Central memory CD8-positive, alpha-beta T cell (primary cell): ENCODE results near the gene RNU5B-1.

Experiments
- ATAC-seq: fragments of 150-1000 bp; cut with Tn5 transposase; replicated peaks from 2 replicates; pipeline ENCODE4 v1.10.0; 2022; ENCODE audit warnings: mild to moderate bottlenecking, moderate FRiP score, moderate number of reproducible peaks; ENCODE audit not compliant: poor library complexity, severe bottlenecking; ENCODE audit errors: extremely low read depth
- DNase-seq, 2 donors: peaks; one replicate each; pipeline ENCODE4 v3.0.0; 2021; ENCODE audit warnings: low spot score in 2 of 2
- H3K27ac Mint-ChIP-seq: one replicate; pipeline ENCODE4 v1.8.0; 2022; ENCODE audit warnings: low read depth, mild to moderate bottlenecking, moderate library complexity, mixed read lengths
- H3K27me3 Mint-ChIP-seq: one replicate; pipeline ENCODE4 v1.8.0; 2022; ENCODE audit warnings: mixed read lengths
- H3K36me3 Mint-ChIP-seq: one replicate; pipeline ENCODE4 v1.8.0; 2022; ENCODE audit warnings: mild to moderate bottlenecking, moderate library complexity, mixed read lengths; ENCODE audit not compliant: insufficient read depth
- H3K4me1 Mint-ChIP-seq: one replicate; pipeline ENCODE4 v1.8.0; 2022; ENCODE audit warnings: mixed read lengths
- H3K4me3 Mint-ChIP-seq: one replicate; pipeline ENCODE4 v1.8.0; 2022; ENCODE audit warnings: mild to moderate bottlenecking, moderate library complexity, mixed read lengths
- H3K9me3 Mint-ChIP-seq: one replicate; pipeline ENCODE4 v1.8.0; 2022; ENCODE audit warnings: mixed read lengths

RNU5B-1 gene

DNA sequence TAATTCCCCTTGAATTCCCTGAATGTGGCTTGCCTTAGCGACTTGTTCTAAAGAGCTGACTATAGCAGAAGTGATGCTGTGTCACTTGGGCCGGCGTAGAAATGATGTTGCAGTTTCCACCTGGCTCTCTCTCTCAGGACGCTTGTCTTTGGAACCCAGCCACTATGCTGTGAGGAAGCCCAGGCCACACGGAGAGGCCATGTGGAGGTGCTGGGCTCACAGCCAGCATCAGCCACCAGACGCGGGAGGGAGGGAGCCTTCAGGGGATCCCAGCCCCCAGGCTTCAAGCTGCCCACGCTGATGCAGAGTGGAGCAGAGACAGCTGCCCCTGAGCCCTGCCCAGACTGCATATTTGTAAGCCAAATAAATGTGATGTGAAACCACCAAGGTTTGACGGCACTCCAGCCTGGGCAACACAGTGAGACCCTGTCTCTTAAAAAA is 18.6 kb downstream of the RNU5B-1 start:
- Mint-ChIP-seq H3K27me3 (peaks cover 26% of the 10 kb centered on the region), H3K4me3 (no peak overlapping the region), H3K9me3 (no peaks in the 10 kb centered on the region), H3K36me3 (no peaks in the 10 kb centered on the region), H3K27ac (no peak overlapping the region), H3K4me1 (peaks cover 5% of the 10 kb centered on the region)
- DNase-seq (no peak), ATAC-seq (no peak)

DNA sequence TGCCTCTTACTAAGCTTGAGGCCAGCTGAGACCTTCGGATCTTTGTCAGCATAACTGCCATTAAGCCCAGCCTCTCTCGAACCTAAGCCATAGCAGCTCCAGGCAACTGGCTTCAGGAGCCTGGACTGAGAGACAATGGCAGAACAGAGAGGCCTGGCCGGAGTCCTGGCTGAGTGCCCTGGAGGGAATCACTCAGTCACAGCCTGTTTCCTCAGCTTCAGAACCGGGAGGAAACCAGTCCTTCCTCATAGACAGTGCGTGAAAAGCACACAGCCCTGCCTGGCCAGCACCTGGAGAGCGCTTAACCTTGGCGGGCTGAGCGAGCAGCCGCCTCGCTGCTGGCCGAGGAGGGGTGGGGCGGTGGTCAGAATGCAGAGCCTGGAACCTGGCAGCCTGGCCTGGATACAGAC is 21.6 kb downstream of the RNU5B-1 start:
- Mint-ChIP-seq H3K27ac (no peak overlapping the region), H3K9me3 (no peaks in the 10 kb centered on the region), H3K4me1 (no peaks in the 10 kb centered on the region), H3K27me3 (peaks cover 41% of the 10 kb centered on the region), H3K4me3 (no peak overlapping the region), H3K36me3 (no peaks in the 10 kb centered on the region)
- DNase-seq, result no peak
- ATAC-seq, result no peak

DNA sequence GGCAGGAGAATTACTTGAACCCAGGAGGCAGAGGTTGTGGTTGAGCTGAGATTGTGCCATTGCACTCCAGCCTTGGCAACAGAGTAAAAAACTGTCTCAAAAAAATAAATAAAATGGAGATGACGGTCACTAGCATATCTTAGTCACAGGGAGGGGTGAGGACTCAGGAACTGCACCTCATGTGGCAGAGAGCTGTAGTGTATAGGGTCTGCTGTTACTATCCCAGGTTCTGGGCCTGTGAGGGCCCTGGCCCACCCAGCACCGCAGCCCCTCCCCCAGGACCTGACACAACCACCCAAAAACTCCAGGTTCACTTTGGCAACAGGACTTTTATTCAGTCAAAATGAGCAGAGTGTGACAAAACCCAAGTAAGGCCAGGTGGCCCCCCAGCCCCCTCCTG is 22.3 kb downstream of the RNU5B-1 start:
- no peak overlapping the region for H3K4me3 Mint-ChIP-seq

DNA sequence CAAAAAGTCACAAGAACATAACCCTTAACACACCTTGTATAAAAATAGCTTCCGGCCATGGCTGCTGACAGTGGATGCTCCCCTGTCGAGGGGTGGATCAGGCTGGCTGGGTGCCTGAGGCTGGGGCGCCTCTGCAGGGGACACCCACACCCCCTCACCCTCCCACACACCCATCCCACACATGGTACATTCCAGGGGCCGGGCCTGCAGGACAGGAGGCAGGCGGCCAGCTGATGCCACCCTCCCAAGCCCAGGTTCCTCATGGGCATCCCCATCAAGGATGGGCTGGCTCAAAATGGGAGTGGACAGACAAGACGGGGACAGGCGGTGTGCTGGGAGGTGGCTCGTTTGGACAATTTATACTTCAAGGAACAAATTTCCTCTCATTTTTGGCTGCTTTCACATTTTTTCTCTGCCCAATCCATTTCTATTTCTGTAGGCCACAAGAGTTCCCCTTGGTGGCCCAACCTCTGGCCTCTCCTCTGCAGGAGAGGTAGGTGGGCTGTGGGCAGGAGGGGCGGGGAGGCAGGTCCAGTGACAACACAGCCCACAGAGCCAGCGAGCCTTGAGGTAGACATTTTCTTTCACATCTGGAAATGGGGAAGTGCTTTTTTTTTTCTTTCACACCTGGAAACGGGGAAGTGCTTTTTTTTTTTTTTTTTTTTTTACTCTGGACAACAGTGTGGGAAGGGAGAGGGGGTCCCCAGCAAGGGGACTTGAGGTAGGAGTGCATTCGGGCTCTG is 23.3 kb downstream of the RNU5B-1 start:
- Mint-ChIP-seq H3K36me3 (no peaks in the 10 kb centered on the region), H3K4me1 (no peaks in the 10 kb centered on the region), H3K27me3 (peaks cover 36% of the 10 kb centered on the region), H3K9me3 (no peaks in the 10 kb centered on the region), H3K27ac (no peak overlapping the region), H3K4me3 (no peak overlapping the region)
- no peak for DNase-seq
- ATAC-seq, result no peak

More for the DNA sequence above, 22.3 kb downstream of the RNU5B-1 start:
- no peaks in the 10 kb centered on the region for H3K9me3 Mint-ChIP-seq
- ATAC-seq (no peak), DNase-seq (no peak)
- peaks cover 42% of the 10 kb centered on the region for H3K27me3 Mint-ChIP-seq
- no peak overlapping the region for H3K27ac Mint-ChIP-seq
- H3K36me3 Mint-ChIP-seq, result no peaks in the 10 kb centered on the region
- H3K4me1 Mint-ChIP-seq, result no peaks in the 10 kb centered on the region

DNA sequence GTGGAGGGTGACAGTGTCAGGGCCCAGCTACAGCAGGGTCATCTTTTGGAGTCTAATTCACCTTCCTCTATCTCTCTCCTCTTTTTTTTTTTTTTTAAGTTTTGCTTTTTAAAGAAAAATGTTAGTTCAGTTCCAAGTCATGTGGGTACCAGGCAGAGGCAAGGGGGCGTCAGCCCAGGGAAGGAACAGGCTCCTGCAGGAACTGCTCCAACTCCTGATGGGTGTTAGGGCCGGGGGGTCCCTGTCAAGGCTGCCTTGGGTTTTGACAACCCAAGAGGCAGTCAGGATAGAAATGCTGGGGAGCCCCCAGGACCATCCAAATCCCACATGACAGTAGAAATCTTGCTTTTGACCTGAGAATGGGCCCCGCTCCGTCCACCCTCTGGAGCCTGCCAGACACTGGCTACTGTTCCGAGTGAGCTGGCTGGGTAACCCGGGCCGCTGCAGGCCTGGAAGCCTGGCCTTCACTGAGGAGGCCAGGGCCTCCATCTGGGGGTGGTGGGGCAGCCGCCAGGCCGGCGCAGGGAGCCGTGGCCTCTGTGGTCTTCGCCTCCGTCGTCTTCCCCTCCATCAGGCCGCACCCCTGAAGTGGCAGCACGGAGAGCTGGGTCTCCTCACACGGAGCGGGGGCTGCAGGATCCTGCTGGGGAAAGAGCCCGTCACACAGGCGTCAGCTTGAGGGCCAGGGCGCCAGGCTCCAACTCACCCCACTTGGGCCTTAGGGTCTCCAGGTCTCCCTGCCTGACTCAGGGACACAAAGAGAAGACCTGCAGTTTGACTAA is 24.2 kb downstream of the RNU5B-1 start:
- ATAC-seq, result no peak
- H3K9me3 Mint-ChIP-seq, result no peaks in the 10 kb centered on the region
- H3K36me3 Mint-ChIP-seq, result no peaks in the 10 kb centered on the region
- DNase-seq, result no peak
- no peak overlapping the region for H3K27ac Mint-ChIP-seq
- no peaks in the 10 kb centered on the region for H3K4me1 Mint-ChIP-seq
- H3K4me3 Mint-ChIP-seq, result no peak overlapping the region
- H3K27me3 Mint-ChIP-seq, result peaks cover 38% of the 10 kb centered on the region

DNA sequence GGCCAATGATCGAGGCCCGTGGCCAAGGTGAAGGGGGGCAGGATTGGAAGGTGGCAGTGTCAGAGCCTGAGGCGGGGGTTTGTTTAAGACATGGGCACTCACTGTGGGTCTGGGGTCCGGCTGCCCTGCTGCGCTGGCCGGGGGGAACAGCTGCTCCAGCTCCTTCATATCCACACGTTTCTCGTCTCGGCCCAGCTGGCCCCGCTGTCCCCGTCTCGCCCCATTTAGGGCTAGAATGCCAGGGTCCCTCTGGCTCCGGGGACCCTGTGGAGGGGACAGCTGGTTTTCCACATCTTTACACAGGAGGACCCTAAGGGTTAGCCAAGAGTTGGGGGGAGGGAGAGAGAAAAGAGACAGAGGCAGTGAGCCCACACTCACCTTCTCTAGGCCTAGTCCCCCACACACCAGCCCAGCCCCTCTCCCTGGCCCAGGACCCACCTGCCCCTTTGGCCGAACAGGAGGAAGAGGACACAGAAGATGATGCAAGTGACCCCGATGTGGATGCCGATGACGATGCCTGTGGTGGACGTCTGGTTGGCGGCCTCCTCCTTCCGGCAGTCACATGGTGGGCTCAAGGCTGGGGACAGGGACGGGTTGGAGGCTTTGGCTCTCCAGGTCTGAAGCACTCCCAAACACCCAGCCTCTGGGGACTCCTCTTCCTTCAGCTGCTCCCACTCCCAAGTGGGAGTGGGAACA is 25.0 kb downstream of the RNU5B-1 start:
- DNase-seq (no peak), ATAC-seq (no peak)
- Mint-ChIP-seq H3K27ac (no peak overlapping the region), H3K27me3 (peaks cover 45% of the 10 kb centered on the region), H3K4me3 (no peak overlapping the region), H3K9me3 (no peaks in the 10 kb centered on the region), H3K4me1 (no peaks in the 10 kb centered on the region), H3K36me3 (no peaks in the 10 kb centered on the region)

DNA sequence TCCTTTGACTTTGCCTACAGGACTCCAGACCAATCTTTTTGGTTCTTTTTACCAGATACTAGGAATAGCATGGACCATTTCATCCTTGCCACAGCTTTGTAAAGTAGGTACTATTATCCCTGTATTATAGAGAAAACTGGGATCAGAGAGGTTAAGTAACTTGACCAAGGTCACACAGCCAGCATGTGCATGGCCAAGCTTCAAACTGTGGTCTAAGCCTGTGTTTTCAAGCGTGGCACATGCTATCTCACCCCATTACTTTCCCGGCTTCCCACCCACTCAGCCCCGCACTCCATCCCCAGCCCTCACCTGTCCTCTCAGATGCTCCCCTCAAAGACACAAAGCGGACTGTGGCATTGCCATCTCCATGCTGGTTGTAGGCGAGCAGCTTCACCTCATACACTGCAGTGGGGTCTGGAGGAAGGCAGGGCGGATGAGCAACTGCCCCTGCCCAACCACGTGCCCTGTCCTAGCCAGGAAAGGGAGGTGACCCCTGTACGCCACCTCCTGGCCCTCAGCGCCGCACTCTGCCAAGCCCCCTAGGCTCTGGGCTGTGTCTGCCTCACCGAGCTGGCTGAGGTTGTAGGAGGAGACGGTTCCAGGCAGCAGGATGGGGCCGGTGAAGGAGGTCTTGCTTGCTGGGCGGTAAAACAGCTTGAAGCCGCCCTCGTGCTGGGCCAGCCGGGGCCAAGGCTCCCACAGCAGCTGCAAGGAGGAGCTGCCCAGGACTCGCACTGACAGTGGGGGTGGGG is 25.7 kb downstream of the RNU5B-1 start:
- Mint-ChIP-seq H3K9me3 (no peaks in the 10 kb centered on the region), H3K27me3 (peaks cover 48% of the 10 kb centered on the region), H3K4me1 (no peaks in the 10 kb centered on the region), H3K36me3 (no peaks in the 10 kb centered on the region), H3K27ac (no peak overlapping the region), H3K4me3 (no peak overlapping the region)
- no peak for DNase-seq
- ATAC-seq, result no peak

DNA sequence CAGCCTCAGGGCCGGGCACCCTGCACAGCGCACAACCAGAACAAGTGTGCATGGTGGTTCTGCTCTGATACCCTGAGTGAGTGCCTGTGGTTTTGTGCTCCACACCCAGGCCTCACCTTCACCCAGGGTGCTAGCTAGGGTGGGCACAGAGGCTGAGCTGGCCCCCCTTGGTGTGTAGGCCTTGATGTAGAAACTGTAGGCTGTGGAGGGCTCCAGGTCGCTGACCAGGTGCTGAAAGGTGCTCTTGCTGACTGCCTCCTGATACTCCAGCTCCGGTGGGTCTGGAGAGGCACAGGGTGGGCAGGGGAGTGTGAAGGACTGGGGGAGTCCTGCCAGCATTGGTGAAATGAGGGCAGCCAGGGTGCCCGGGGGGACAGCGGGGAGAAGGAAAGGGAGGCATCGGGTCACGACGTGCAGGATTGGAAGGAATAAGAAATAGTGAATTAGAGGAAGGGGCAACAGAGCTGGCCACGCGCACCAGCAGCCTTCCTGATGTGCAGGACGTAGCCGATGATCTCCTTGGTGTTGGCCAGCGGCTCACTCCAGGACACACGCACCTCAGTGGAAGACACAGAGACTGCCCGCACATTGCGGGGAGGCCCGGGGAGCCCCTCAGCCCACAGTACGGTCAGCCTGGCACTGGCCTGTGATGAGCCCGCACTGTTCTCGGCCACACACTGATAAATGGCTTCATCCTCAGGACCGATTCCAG is 26.6 kb downstream of the RNU5B-1 start:
- no peak overlapping the region for H3K4me3 Mint-ChIP-seq
- ATAC-seq, result no peak

DNA sequence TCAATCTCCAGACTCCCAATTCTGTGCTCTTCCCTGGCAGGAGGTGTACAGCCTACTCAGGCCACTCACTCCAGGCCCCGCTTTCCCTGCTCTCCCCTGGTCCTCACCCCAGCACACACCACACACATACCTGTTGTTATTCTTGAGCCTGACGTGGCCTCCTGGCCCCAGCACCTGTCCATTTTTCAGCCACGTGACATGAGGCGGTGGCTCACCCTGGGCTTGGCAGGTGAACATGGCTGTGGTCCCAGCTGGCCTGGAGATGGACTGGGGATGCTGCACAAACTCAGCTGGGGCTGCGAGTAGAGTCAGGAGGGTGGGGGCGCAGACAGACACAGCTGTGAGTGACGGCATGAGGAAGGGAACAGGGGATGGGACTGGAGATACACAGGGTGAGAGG is 27.3 kb downstream of the RNU5B-1 start:
- Mint-ChIP-seq H3K27me3 (peaks cover 48% of the 10 kb centered on the region), H3K4me3 (no peak overlapping the region), H3K9me3 (no peaks in the 10 kb centered on the region), H3K36me3 (no peaks in the 10 kb centered on the region), H3K27ac (no peak overlapping the region), H3K4me1 (no peaks in the 10 kb centered on the region)
- ATAC-seq (no peak), DNase-seq (no peak)

More for the DNA sequence above, 26.6 kb downstream of the RNU5B-1 start:
- Mint-ChIP-seq H3K9me3 (no peaks in the 10 kb centered on the region), H3K4me1 (no peaks in the 10 kb centered on the region), H3K27ac (no peak overlapping the region), H3K36me3 (no peaks in the 10 kb centered on the region), H3K27me3 (peaks cover 48% of the 10 kb centered on the region)
- DNase-seq, result no peak

DNA sequence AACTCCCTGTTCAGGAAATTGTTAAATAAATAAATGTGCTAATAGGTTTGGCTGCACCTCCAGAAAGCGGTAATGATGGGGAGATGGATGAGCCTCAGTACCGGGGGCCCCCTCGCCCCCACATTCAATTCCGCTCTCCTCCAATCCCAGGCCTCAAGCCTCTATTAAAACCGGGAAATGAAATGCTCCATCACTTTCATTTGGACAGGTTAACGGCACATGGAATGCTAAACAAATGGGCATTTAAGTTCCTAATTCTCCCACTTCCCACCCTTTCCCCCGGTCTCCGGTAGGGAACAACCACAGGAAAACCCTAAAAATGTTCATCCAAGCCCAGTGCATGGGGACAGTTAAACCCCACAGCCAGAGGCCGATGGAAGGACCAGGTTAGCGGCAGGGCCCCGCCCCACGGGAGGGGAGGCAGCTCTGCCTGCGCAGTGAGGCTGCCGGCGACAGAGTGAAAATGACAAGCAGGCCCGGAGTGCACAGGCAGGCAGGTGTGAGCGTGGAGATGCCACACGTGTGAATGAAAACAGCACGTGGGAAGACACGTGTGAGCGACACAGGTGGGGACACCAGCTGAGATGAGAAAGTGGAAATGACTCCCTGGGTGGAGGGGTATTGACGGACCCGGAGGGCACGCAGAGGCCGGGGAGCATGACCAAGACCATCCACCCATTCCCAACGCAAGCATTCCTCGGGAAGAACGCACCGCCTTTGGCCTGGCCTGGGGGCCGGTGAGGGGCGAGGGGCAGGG is 28.1 kb downstream of the RNU5B-1 start:
- peaks cover 45% of the 10 kb centered on the region for H3K27me3 Mint-ChIP-seq
- no peak overlapping the region for H3K4me3 Mint-ChIP-seq
- ATAC-seq (no peak), DNase-seq (no peak)
- no peaks in the 10 kb centered on the region for H3K9me3 Mint-ChIP-seq
- no peaks in the 10 kb centered on the region for H3K4me1 Mint-ChIP-seq
- H3K36me3 Mint-ChIP-seq, result no peaks in the 10 kb centered on the region
- H3K27ac Mint-ChIP-seq, result no peak overlapping the region

DNA sequence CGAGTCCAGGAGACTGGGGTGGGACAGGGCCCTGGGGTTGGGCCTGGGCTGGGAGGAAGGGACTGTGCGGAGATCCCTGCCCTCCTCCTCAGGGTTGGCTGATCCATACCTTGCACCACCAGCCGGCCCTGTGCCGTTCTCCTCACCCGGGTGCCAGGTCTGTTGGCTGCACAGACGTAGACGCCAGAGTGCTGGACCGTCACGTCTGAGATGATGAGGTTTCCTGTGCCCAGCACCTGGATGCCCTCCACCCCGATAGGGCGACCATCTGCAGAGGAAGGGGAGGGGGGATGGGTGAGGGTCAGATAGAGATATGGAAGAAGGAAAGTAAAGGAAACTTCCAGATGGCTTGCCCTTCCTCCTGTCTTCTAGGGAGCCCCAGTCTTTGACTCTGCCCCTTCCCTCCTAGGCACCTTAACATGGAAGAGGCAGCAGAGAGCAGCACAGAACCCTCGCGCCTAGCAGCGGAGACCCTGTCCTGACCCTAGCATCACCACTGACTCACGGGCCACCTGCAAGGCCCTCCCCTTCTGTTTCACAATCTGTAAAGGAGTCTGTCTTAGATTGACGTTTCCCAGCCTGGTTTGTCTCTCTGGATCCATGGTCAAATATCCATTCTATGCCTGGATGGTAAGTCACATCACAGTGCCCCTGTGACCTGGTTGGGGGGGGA is 28.8 kb downstream of the RNU5B-1 start:
- Mint-ChIP-seq H3K4me1 (no peaks in the 10 kb centered on the region), H3K36me3 (no peaks in the 10 kb centered on the region), H3K9me3 (no peaks in the 10 kb centered on the region), H3K27ac (no peak overlapping the region), H3K27me3 (peaks cover 37% of the 10 kb centered on the region), H3K4me3 (no peak overlapping the region)
- DNase-seq (no peak), ATAC-seq (no peak)
